GM12892 (cell line): ENCODE measurements around the gene APH1B.

ENCODE experiments used
- POLR2A ChIP-seq: IDR thresholded peaks from 2 replicates; pipeline ENCODE4 v1.6.1; 2011; ENCODE audit warnings: low read depth, low read length, control low read depth
- POLR2AphosphoS5 ChIP-seq: IDR thresholded peaks from 2 replicates; pipeline ENCODE4 v1.6.1; 2011; ENCODE audit warnings: low read depth, low read length, control low read depth
- TAF1 ChIP-seq: IDR thresholded peaks from 2 replicates; pipeline ENCODE4 v1.6.1; 2011; ENCODE audit warnings: low read depth, mild to moderate bottlenecking, control low read depth, low read length, borderline replicate concordance

DNA sequence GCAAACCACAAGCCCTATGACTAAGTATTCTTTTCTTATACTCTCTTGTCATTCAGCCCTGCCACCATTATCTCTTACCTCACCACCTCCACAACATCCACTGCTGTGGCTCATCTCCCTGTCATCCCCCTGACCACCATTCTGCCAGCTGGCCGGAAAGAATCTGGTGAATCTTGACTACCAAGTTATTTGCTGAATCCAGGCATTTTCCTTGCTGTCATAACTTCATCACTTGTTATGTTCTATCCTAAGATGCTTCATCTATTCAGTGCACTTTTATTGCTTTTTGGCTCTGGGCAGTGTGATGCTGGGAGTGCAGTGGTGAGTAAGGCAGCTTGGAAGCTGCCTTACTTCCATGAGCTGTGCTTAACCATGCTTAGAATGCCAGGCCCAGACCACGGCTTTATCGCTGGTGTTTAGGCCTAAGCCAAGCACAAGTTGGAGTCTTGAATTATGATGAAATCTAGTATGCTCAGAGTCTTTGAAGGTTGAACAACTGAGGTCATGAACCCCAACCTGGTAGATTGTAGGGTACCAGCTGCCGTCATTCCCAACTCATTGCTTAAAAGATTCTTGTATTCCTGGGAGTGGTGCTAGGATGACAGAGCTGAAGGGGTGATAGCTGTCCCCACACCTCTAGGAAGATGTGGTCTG lies 27.0 kb upstream of the APH1B start:
- TF ChIP-seq TAF1 (no peak), POLR2AphosphoS5 (no peak), POLR2A (no peak)
